B cell (primary cell): ENCODE results near the gene PTPRQ. TPM values are rescaled to one million over a fixed set of nuclear protein-coding genes. Genes with fewer than 3 reads are reported as not detected.

Experiments
- ATAC-seq: fragments of 200-7000 bp; cut with Tn5 transposase; one replicate; pipeline ENCODE4 v1.10.0; 2021; ENCODE audit warnings: low read depth, mild to moderate bottlenecking, moderate number of reproducible peaks, moderate library complexity
- CTCF ChIA-PET: fragments of 350-600 bp; sonication (Branson Sonifier 250); formaldehyde crosslinking; loops from one replicate; lab custom pipeline; 2021; ENCODE audit warnings: antibody characterized with exemption, inconsistent platforms; lab: Charles Lee
- POLR2A ChIA-PET: fragments of 350-600 bp; sonication (Branson Sonifier 250); formaldehyde crosslinking; loops from one replicate; lab custom pipeline; 2021; ENCODE audit warnings: antibody characterized with exemption; lab: Charles Lee
- DNase-seq: peaks from one replicate; pipeline ENCODE4 v3.0.0; 2013
- H2AFZ ChIP-seq: 2 replicates; pipeline ENCODE4 v1.6.1; 2012; ENCODE audit warnings: mild to moderate bottlenecking, low read depth, low read length; ENCODE audit not compliant: insufficient read depth, poor library complexity, severe bottlenecking
- H3K27ac ChIP-seq, 2 donors: 1 replicate in 1 of 2; 2 replicates in 1 of 2; pipeline ENCODE4 v1.5.1; 2012 to 2013; ENCODE audit warnings: low read length in 2 of 2, mild to moderate bottlenecking in 2 of 2, moderate library complexity in 1 of 2
- H3K27me3 ChIP-seq, 4 experiments: fragments of 200-600 bp in 1 of 4; sonication (generic) in 1 of 4; replicated peaks in 1 of 4; 1 replicate in 2 of 4; 2 replicates in 2 of 4; pipeline versions ENCODE4 v1.6.1 to v1.7.0; 2013 to 2016; ENCODE audit warnings: low read length in 3 of 4, mild to moderate bottlenecking in 2 of 4, mixed read lengths in 1 of 4, moderate library complexity in 1 of 4; ENCODE audit not compliant: insufficient read depth in 4 of 4, control insufficient read depth in 3 of 4; ENCODE audit errors: control extremely low read depth in 1 of 4
- H3K36me3 ChIP-seq, 2 experiments: replicated peaks in 1 of 2; 1 replicate in 1 of 2; 2 replicates in 1 of 2; pipeline versions ENCODE4 v1.6.1 to v1.7.1; 2013; ENCODE audit warnings: low read length in 1 of 2; ENCODE audit not compliant: insufficient read depth in 2 of 2, control insufficient read depth in 1 of 2; ENCODE audit errors: control extremely low read depth in 1 of 2, extremely low read depth in 1 of 2
- H3K4me1 ChIP-seq, 2 donors: fragments of 200-600 bp in 1 of 2; sonication (generic) in 1 of 2; 1 replicate in 1 of 2; 2 replicates in 1 of 2; pipeline versions ENCODE4 v1.5.1 to v1.6.1; 2013 to 2017; ENCODE audit warnings: low read length in 2 of 2; ENCODE audit not compliant: control insufficient read depth in 2 of 2, insufficient read depth in 2 of 2
- H3K4me2 ChIP-seq: replicated peaks from 2 replicates; pipeline ENCODE3; 2012; ENCODE audit warnings: mild to moderate bottlenecking, low read depth, low read length; ENCODE audit not compliant: poor library complexity, severe bottlenecking
- H3K4me3 ChIP-seq, 5 experiments: fragments of 200-600 bp in 1 of 5; sonication (generic) in 1 of 5; 1 replicate in 3 of 5; 2 replicates in 2 of 5; pipeline versions ENCODE4 v1.5.1 to v1.7.0; 2011 to 2016; ENCODE audit warnings: low read length in 4 of 5, mild to moderate bottlenecking in 4 of 5, low read depth in 2 of 5, control low read depth in 1 of 5, moderate library complexity in 1 of 5; ENCODE audit not compliant: insufficient read depth in 1 of 5; ENCODE audit errors: control extremely low read depth in 1 of 5, extremely low read depth in 1 of 5
- H3K79me2 ChIP-seq: fragments of 200-600 bp; sonication (generic); one replicate; pipeline ENCODE4 v1.6.0; 2016; ENCODE audit warnings: low read length; ENCODE audit not compliant: control insufficient read depth, insufficient read depth
- H3K9ac ChIP-seq: fragments of 200-600 bp; sonication (generic); 2 replicates; pipeline ENCODE4 v1.6.1; 2017; ENCODE audit warnings: mild to moderate bottlenecking, low read length, moderate library complexity
- H3K9me3 ChIP-seq, 3 donors: one replicate each; pipeline versions ENCODE4 v1.6.1 to v1.7.1; 2013; ENCODE audit warnings: low read length in 2 of 3; ENCODE audit not compliant: control insufficient read depth in 2 of 3, insufficient read depth in 1 of 3; ENCODE audit errors: control extremely low read depth in 1 of 3
- H4K20me1 ChIP-seq: 2 replicates; pipeline ENCODE4 v1.6.0; 2012; ENCODE audit warnings: mild to moderate bottlenecking, low read length; ENCODE audit not compliant: insufficient read depth, control insufficient read depth, poor library complexity, severe bottlenecking
- H3K27ac Mint-ChIP-seq: one replicate; pipeline ENCODE4 v1.8.0; 2021; ENCODE audit warnings: mixed read lengths
- H3K27me3 Mint-ChIP-seq: one replicate; pipeline ENCODE4 v1.8.0; 2021; ENCODE audit warnings: mixed read lengths
- H3K4me1 Mint-ChIP-seq: one replicate; pipeline ENCODE4 v1.8.0; 2021; ENCODE audit warnings: mixed read lengths
- H3K4me3 Mint-ChIP-seq: one replicate; pipeline ENCODE4 v1.8.0; 2021; ENCODE audit warnings: mixed read lengths
- H3K9me3 Mint-ChIP-seq: one replicate; pipeline ENCODE4 v1.8.0; 2022; ENCODE audit warnings: mixed read lengths; ENCODE audit not compliant: insufficient read depth
- CTCF ChIP-seq: fragments of 200-600 bp; IDR thresholded peaks from one replicate; pipeline ENCODE4 v1.8.0; 2022; ENCODE audit warnings: antibody characterized with exemption, mild to moderate bottlenecking
- EZH2 ChIP-seq: IDR thresholded peaks from 2 replicates; pipeline ENCODE4 v1.6.1; 2012; ENCODE audit warnings: borderline replicate concordance, low read depth, mild to moderate bottlenecking, moderate library complexity, low read length; ENCODE audit not compliant: insufficient read depth, poor library complexity, severe bottlenecking
- WGBS: methylation state at CpG from one replicate; pipeline ENCODE4 v1.1.5; 2013; ENCODE audit warnings: missing lambda C conversion rate; ENCODE audit not compliant: insufficient coverage; 5-methylcytosine and 5-hydroxymethylcytosine counted together
- intact Hi-C: fragments of 100-400 bp; cut with micrococcal nuclease; formaldehyde crosslinking; loops from one replicate; pipeline ENCODE4 v1.10.0; 2022
- polyA plus RNA-seq: library from polyadenylated mRNA; depleted of rRNA; stranded (reverse); fragments of >200 nt; gene quantifications from 2 replicates; pipeline ENCODE4 v1.2.3, GENCODE V29; 2012
- total RNA-seq, 2 donors: library from RNA; stranded (reverse); fragments of 120-200 nt in 1 of 2; gene quantifications; 1 replicate in 1 of 2; 2 replicates in 1 of 2; pipeline versions ENCODE4 v1.2.3 to v1.2.4, GENCODE V29; 2013 to 2022

The PTPRQ gene
- total and polyA plus RNA-seq, 2 donors (not counting 1 experiment from before 2014, with no cell fraction given): not detected

GRCh38 chr12:80676856-80677255 is 232.8 kb downstream of the PTPRQ start:
- H3K4me3 Mint-ChIP-seq: no peak overlapping the region
- H3K36me3 ChIP-seq: no peaks in the 10 kb centered on the region
- no peak overlapping the region for H3K4me3 ChIP-seq
- H2AFZ ChIP-seq: no peak overlapping the region
- no peak overlapping the region for H3K27ac Mint-ChIP-seq
- H3K27ac ChIP-seq: no peak overlapping the region
- no peaks in the 10 kb centered on the region for H3K79me2 ChIP-seq
- DNase-seq (no peak), ATAC-seq (no peak)
- no peaks in the 10 kb centered on the region for H4K20me1 ChIP-seq
- H3K9me3 Mint-ChIP-seq: no peaks in the 10 kb centered on the region
- H3K9ac ChIP-seq: no peak overlapping the region
- no peaks in the 10 kb centered on the region for H3K27me3 Mint-ChIP-seq
- intact Hi-C loops: no loop called here
- POLR2A ChIA-PET: no interaction called here
- TF ChIP-seq CTCF: no peak
- TF ChIP-seq EZH2: no peak
- no peaks in the 10 kb centered on the region for H3K27me3 ChIP-seq
- H3K4me1 Mint-ChIP-seq: no peaks in the 10 kb centered on the region
- no peak overlapping the region for H3K4me2 ChIP-seq
- H3K4me1 ChIP-seq: no peaks in the 10 kb centered on the region
- CTCF ChIA-PET: no interaction called here
- no peaks in the 10 kb centered on the region for H3K9me3 ChIP-seq
- 100% methylated on average over 1 of the region's 1 CpG for WGBS

GRCh38 chr12:80677994-80678393 is 234.0 kb downstream of the PTPRQ start:
- H3K4me1 ChIP-seq: no peaks in the 10 kb centered on the region
- H3K9ac ChIP-seq: no peak overlapping the region
- H3K9me3 ChIP-seq: no peaks in the 10 kb centered on the region
- no peak overlapping the region for H3K4me3 ChIP-seq
- intact Hi-C loops: no loop called here
- H3K27me3 ChIP-seq: no peaks in the 10 kb centered on the region
- no peaks in the 10 kb centered on the region for H3K27me3 Mint-ChIP-seq
- ChIA-PET CTCF (no interaction called here), POLR2A (no interaction called here)
- H4K20me1 ChIP-seq: no peaks in the 10 kb centered on the region
- no peak for DNase-seq
- H3K36me3 ChIP-seq: no peaks in the 10 kb centered on the region
- TF ChIP-seq CTCF: no peak
- TF ChIP-seq EZH2: no peak
- no peak overlapping the region for H2AFZ ChIP-seq
- H3K4me1 Mint-ChIP-seq: no peaks in the 10 kb centered on the region
- WGBS: no CpG with 5 or more reads among the region's 1 CpG
- no peak overlapping the region for H3K4me3 Mint-ChIP-seq
- no peaks in the 10 kb centered on the region for H3K9me3 Mint-ChIP-seq
- H3K79me2 ChIP-seq: no peaks in the 10 kb centered on the region
- no peak for ATAC-seq
- no peak overlapping the region for H3K4me2 ChIP-seq
- no peak overlapping the region for H3K27ac Mint-ChIP-seq
- no peak overlapping the region for H3K27ac ChIP-seq
